OCI-LY3 (cell line): ENCODE measurements around the gene REN.

Source experiments
- CTCF ChIP-seq: fragments of 200-600, 300-600 bp; sonication (generic); IDR thresholded peaks from 2 replicates; pipeline ENCODE4 v1.5.1; 2014; ENCODE audit warnings: antibody characterized with exemption, low read length, low read depth
- EZH2phosphoT487 ChIP-seq: fragments of 200-600 bp; shearing (Covaris generic); IDR thresholded peaks from 2 replicates; pipeline ENCODE4 v1.6.1; 2018; ENCODE audit warnings: antibody characterized with exemption, mixed run types, low read depth

- TF ChIP-seq CTCF, result no peak
- TF ChIP-seq EZH2phosphoT487, result no peak
Measured at GRCh38 chr1:204116539-204116938, 49.6 kb downstream of the REN start.
